AG10803 (cell line): ENCODE measurements around the gene ZNF398.

Source experiments
- DNase-seq: peaks from one replicate; pipeline ENCODE4 v3.0.0; 2010; ENCODE audit warnings: low read depth
- H3K4me3 ChIP-seq: 2 replicates; pipeline ENCODE4 v1.5.1; 2011; ENCODE audit warnings: mild to moderate bottlenecking, low read length, control low read depth
- CTCF ChIP-seq: conservative IDR thresholded peaks from 2 replicates; pipeline ENCODE4 v1.5.1; 2011; ENCODE audit warnings: mild to moderate bottlenecking, low read length, control low read depth, inconsistent platforms

ZNF398 gene

GRCh38 chr7:149172534-149172920 lies 25.3 kb downstream of the ZNF398 start:
- no peak for TF ChIP-seq CTCF
- no peak overlapping the region for H3K4me3 ChIP-seq
- no peak for DNase-seq

- no peak overlapping the region for H3K4me3 ChIP-seq
- TF ChIP-seq CTCF: no peak
- no peak for DNase-seq
Observed at GRCh38 chr7:149175150-149175549, 27.9 kb downstream of the ZNF398 start.

GRCh38 chr7:149179241-149179640 lies 32.0 kb downstream of the ZNF398 start:
- H3K4me3 ChIP-seq: no peak overlapping the region
- no peak for TF ChIP-seq CTCF
- DNase-seq: no peak

- no peak for TF ChIP-seq CTCF
- no peak for DNase-seq
- H3K4me3 ChIP-seq: no peak overlapping the region
Observed at GRCh38 chr7:149180722-149181449, 33.6 kb downstream of the ZNF398 start.

GRCh38 chr7:149181450-149181790 lies 34.2 kb downstream of the ZNF398 start:
- TF ChIP-seq CTCF: no peak
- no peak for DNase-seq

GRCh38 chr7:149184274-149184673 lies 37.0 kb downstream of the ZNF398 start:
- H3K4me3 ChIP-seq: no peak overlapping the region
- TF ChIP-seq CTCF: no peak
- no peak for DNase-seq

More at GRCh38 chr7:149181450-149181790, 34.2 kb downstream of the ZNF398 start:
- no peak overlapping the region for H3K4me3 ChIP-seq

GRCh38 chr7:149188213-149188612 lies 41.0 kb downstream of the ZNF398 start:
- DNase-seq: no peak
- TF ChIP-seq CTCF: no peak
- H3K4me3 ChIP-seq: no peak overlapping the region
